ENCODE results near the gene MTHFD2L.
A peak's percentile ranks its signal among the peaks of the same experiment; 100 is the strongest.

Gene MTHFD2L

GRCh38 chr4:74320559-74321118 lies 162.7 kb downstream of the MTHFD2L start:
- TF ChIP-seq CTCF (conservative IDR thresholded peaks at IDR 0.05; ENCODE audit: control insufficient read depth, insufficient read depth, low read depth, low read length), result peak; percentile 59
- peak; percentile 69 for DNase-seq (ENCODE audit: low read depth)
- H3K4me3 ChIP-seq (ENCODE audit: control insufficient read depth, low read depth, low read length), result no peak overlapping the region

- H3K4me3 ChIP-seq (ENCODE audit: control insufficient read depth, low read depth, low read length), result no peak overlapping the region
- no peak for DNase-seq (ENCODE audit: low read depth)
- no peak for TF ChIP-seq CTCF (conservative IDR thresholded peaks at IDR 0.05; ENCODE audit: control insufficient read depth, insufficient read depth, low read depth, low read length)
Measured at GRCh38 chr4:74322301-74322700, 164.4 kb downstream of the MTHFD2L start.

GRCh38 chr4:74323663-74324062 lies 165.7 kb downstream of the MTHFD2L start:
- TF ChIP-seq CTCF (conservative IDR thresholded peaks at IDR 0.05; ENCODE audit: control insufficient read depth, insufficient read depth, low read depth, low read length), result no peak
- H3K4me3 ChIP-seq (ENCODE audit: control insufficient read depth, low read depth, low read length), result no peak overlapping the region

GRCh38 chr4:74324262-74324661 lies 166.3 kb downstream of the MTHFD2L start:
- no peak for DNase-seq (ENCODE audit: low read depth)
- no peak for TF ChIP-seq CTCF (conservative IDR thresholded peaks at IDR 0.05; ENCODE audit: control insufficient read depth, insufficient read depth, low read depth, low read length)
- no peak overlapping the region for H3K4me3 ChIP-seq (ENCODE audit: control insufficient read depth, low read depth, low read length)

More at GRCh38 chr4:74323663-74324062, 165.7 kb downstream of the MTHFD2L start:
- DNase-seq (ENCODE audit: low read depth), result no peak

- TF ChIP-seq CTCF (conservative IDR thresholded peaks at IDR 0.05; ENCODE audit: control insufficient read depth, insufficient read depth, low read depth, low read length), result no peak
- no peak overlapping the region for H3K4me3 ChIP-seq (ENCODE audit: control insufficient read depth, low read depth, low read length)
- DNase-seq (ENCODE audit: low read depth), result no peak
Measured at GRCh38 chr4:74325886-74326285, 168.0 kb downstream of the MTHFD2L start.

- no peak overlapping the region for H3K4me3 ChIP-seq (ENCODE audit: control insufficient read depth, low read depth, low read length)
Measured at GRCh38 chr4:74327762-74328161, 169.8 kb downstream of the MTHFD2L start.

More at GRCh38 chr4:74327762-74328161, 169.8 kb downstream of the MTHFD2L start:
- DNase-seq (ENCODE audit: low read depth), result peak; percentile 33
- no peak for TF ChIP-seq CTCF (conservative IDR thresholded peaks at IDR 0.05; ENCODE audit: control insufficient read depth, insufficient read depth, low read depth, low read length)
